Activated T-cell treated with anti-CD3 and anti-CD28 coated beads, Interleukin-2, amount 50 U/mL, for 4 hours (primary cell): Measurements from ENCODE around the gene PRPSAP1. TPM values are rescaled to one million over a fixed set of nuclear protein-coding genes. Genes with fewer than 3 reads are reported as not detected.

Source experiments
- ATAC-seq, 2 donors: fragments of 200-7000 bp; cut with Tn5 transposase; one replicate each; pipeline ENCODE4 v1.10.0; 2021
- DNase-seq: peaks from one replicate; pipeline ENCODE4 v3.0.0-alpha.2; 2020
- H3K27me3 Mint-ChIP-seq: one replicate; pipeline ENCODE4 v1.8.0; 2021; ENCODE audit warnings: low read depth, mixed read lengths
- H3K36me3 Mint-ChIP-seq: one replicate; pipeline ENCODE4 v1.8.0; 2022; ENCODE audit warnings: mixed read lengths; ENCODE audit not compliant: insufficient read depth
- H3K4me1 Mint-ChIP-seq: one replicate; pipeline ENCODE4 v1.8.0; 2021; ENCODE audit warnings: low read depth, mixed read lengths
- H3K4me3 Mint-ChIP-seq: one replicate; pipeline ENCODE4 v1.8.0; 2021; ENCODE audit warnings: mild to moderate bottlenecking, moderate library complexity, mixed read lengths
- H3K9me3 Mint-ChIP-seq: one replicate; pipeline ENCODE4 v1.8.0; 2021; ENCODE audit warnings: mixed read lengths
- total RNA-seq, 3 donors: library from RNA; stranded (reverse); gene quantifications; one replicate each; pipeline ENCODE4 v1.2.1, GENCODE V29; 2021

PRPSAP1 gene
- total RNA-seq, 3 donors from 2014 or later: 28.1 to 32.3 (median 31.8) TPM

DNA sequence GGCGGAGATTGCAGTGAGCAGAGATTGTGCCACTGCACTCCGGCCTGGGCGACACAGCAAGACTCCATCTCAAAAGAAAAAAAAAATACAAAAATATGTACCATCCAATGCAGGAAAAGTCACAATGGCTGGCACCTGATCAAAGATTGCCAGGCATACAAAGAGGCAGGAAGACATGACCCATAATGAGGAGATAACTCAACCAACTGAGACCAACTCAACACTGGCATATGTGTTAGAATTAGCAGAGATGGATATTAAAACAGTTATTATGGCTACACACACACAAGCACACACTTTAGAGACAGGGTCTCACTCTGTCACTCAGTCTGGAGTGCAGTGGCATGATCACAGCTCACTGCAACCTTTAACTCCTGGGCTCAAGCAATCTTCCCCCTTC is 56.3 kb downstream of the PRPSAP1 start:
- H3K36me3 Mint-ChIP-seq: peaks cover 6% of the 10 kb centered on the region
- H3K27me3 Mint-ChIP-seq: no peaks in the 10 kb centered on the region
- no peak overlapping the region for H3K4me3 Mint-ChIP-seq
- ATAC-seq: no peak
- no peaks in the 10 kb centered on the region for H3K9me3 Mint-ChIP-seq
- H3K4me1 Mint-ChIP-seq: no peaks in the 10 kb centered on the region
- DNase-seq: no peak

DNA sequence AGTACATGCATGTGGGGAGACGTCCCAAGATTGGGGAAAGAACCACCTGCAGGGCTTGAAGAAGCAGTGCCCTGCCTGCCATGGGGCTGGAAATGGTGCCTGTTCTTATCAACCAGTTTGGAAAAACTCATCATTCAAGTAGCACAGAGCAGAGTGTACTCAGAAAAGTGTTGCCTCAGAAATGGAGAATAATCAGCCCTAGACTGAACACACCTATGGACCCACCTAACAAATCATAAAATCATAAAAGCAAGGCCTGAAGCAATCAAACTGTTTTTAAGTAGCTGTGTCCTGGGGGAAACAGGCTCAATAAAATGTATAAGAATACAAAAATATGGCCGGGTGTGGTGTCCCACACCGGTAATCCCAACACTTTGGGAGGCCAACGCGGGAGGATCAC is 56.8 kb downstream of the PRPSAP1 start:
- Mint-ChIP-seq H3K9me3 (no peaks in the 10 kb centered on the region), H3K27me3 (no peaks in the 10 kb centered on the region), H3K36me3 (peaks cover 6% of the 10 kb centered on the region), H3K4me1 (no peaks in the 10 kb centered on the region), H3K4me3 (no peak overlapping the region)
- no peak for DNase-seq
- no peak for ATAC-seq

DNA sequence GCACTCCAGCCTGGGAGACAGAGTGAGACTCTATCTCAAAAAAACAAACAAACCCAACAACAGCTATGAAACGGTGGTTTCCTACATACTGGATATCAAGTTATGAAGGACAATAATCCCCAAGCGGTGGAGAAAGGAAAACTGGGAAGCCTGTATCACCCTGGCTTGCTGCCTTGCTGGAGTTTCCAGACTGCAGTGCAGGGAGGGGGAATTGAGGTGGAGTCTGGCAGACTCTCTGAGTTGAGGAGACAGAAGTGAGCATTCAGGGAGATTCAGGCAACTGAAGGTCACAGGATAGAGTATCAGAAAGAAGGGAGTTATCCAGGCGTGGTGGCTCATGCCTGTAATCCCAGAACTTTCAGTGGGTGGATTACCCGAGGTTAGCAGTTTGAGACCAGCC is 57.5 kb downstream of the PRPSAP1 start:
- Mint-ChIP-seq H3K9me3 (no peaks in the 10 kb centered on the region), H3K4me3 (no peak overlapping the region), H3K27me3 (no peaks in the 10 kb centered on the region), H3K4me1 (no peaks in the 10 kb centered on the region), H3K36me3 (peaks cover 6% of the 10 kb centered on the region)
- DNase-seq (no peak), ATAC-seq (no peak)

DNA sequence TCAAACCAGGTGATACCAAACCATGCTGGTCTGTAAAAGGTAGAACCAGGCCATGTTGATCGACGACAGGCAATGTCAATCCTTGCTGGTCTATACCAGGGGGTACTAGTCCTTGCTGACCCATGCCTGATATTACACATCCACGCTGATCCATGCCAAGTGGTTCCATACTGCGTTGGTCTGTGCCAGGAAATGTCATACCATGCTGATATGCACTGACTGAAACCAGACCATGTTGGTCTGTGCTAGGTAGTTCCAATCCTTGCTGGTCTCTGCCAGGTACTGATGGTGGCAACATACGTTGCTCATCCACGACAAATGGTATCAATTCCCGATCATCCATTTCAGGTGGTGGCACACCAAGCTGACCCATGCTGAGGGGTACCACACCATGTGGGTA is 60.6 kb downstream of the PRPSAP1 start:
- H3K36me3 Mint-ChIP-seq: peaks cover 6% of the 10 kb centered on the region
- DNase-seq (no peak), ATAC-seq (no peak)
- no peak overlapping the region for H3K4me3 Mint-ChIP-seq
- H3K27me3 Mint-ChIP-seq: no peaks in the 10 kb centered on the region
- no peaks in the 10 kb centered on the region for H3K9me3 Mint-ChIP-seq
- H3K4me1 Mint-ChIP-seq: no peaks in the 10 kb centered on the region

DNA sequence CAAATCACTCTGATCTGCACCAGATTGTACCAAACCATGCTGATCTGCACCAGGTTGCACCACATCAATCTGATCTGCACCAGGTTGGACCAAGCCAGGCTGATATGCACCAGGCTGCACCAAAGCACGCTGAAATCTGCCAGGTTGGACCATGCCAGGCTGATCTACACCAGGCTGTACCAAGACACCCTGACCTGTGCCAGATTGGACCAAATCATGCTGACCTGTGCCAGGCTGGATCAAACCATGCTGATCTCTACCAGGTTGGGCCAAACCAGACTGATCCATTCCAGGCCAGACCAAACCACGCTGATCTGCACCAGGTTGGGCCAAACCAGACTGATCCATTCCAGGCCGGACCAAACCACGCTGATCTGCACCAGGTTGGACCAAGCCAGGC is 61.1 kb downstream of the PRPSAP1 start:
- Mint-ChIP-seq H3K4me1 (no peaks in the 10 kb centered on the region), H3K9me3 (no peaks in the 10 kb centered on the region), H3K4me3 (no peak overlapping the region), H3K27me3 (no peaks in the 10 kb centered on the region), H3K36me3 (peaks cover 6% of the 10 kb centered on the region)
- DNase-seq (no peak), ATAC-seq (no peak)

DNA sequence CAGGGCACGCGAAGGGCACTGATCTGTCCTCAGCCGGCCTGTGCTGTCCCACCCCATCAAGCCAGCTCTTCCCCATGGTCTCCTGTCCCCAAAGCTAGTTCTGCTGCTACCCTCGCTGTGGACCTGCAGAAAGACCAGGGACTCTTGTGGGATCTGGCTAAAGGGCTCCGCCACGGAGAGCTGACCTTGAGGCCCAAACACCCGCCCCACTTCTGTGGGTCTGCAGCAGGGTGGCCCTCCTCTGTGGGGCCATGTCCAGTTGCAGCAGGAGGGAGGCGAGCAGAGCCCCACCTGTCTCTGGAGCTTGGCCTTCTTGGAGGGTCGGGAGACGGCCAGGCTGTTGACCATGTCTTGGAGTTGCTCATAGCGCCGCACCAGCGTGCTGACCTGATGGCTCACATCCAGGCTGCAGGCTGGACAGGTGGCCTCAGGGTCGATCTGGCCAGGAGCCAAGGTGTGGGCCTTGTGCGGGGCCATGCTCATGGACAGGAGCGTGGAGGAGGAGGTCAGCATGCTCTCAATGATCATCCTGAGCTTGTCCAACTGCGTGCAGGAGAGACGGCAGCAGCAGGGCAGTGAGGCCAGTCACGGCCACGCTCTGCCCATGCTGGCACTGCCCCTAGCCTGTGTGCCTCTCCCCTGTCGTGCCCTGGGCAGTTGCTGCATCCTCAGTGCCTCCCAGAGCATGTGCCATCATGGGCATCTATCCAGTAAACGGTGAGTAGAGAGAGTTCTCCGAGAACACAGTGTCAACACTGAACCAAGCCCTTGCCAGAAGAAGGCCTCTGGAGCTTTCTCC is 71.9 kb downstream of the PRPSAP1 start:
- H3K4me3 Mint-ChIP-seq: no peak overlapping the region
- ATAC-seq: no peak
- H3K36me3 Mint-ChIP-seq: no peaks in the 10 kb centered on the region
- H3K9me3 Mint-ChIP-seq: no peaks in the 10 kb centered on the region
- H3K4me1 Mint-ChIP-seq: peaks cover 10% of the 10 kb centered on the region
- DNase-seq: no peak
- H3K27me3 Mint-ChIP-seq: no peaks in the 10 kb centered on the region

DNA sequence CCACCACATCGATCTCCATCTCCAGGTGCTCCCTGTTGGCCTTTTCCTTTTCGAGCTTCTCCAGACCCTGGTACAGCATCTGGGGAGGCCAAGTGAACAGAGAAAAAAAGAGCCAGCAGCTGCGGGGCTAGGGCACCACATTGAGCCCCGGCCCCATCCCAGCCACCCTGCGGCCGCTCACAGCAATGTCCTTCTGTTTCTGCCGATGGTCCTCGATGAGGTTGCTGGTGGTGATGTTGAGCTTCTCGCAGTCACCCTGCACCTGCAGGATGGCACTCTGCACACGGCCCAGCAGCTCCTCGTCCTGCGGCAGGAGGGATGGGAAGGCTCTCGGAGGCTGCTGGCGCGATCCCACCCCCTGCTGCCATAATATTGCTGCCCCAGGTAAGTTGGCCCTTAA is 73.1 kb downstream of the PRPSAP1 start:
- Mint-ChIP-seq H3K36me3 (no peaks in the 10 kb centered on the region), H3K4me1 (peaks cover 16% of the 10 kb centered on the region), H3K4me3 (no peak overlapping the region), H3K27me3 (no peaks in the 10 kb centered on the region), H3K9me3 (no peaks in the 10 kb centered on the region)
- DNase-seq: no peak
- no peak for ATAC-seq

DNA sequence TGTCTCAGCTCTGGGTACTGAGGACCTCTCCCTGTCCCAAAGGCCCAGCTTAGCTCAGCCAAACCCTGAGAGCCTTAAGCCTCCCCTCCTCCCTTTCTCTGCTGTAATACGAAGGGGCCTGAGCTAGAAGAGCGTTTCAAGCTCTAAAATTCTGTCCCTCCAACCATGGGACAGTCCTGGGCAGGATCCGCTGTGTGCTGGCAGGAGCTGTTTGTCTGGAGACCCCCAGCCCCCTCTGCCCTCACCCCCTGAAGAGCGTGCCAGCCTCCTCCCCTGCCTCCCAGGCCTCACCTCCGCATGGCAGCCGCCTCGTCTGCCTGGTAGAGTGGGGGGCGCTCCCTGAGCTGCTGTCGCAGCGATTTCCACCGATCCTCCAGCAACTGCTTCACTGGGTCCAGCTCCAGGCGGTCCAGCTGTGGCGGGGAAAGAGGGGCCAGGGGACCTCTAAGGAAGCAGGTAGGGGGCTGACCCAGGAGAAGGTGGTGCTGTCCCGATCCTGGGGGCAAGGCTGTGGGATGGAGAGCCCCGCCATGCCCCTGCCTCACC is 73.9 kb downstream of the PRPSAP1 start:
- no peaks in the 10 kb centered on the region for H3K27me3 Mint-ChIP-seq
- ATAC-seq: no peak

DNA sequence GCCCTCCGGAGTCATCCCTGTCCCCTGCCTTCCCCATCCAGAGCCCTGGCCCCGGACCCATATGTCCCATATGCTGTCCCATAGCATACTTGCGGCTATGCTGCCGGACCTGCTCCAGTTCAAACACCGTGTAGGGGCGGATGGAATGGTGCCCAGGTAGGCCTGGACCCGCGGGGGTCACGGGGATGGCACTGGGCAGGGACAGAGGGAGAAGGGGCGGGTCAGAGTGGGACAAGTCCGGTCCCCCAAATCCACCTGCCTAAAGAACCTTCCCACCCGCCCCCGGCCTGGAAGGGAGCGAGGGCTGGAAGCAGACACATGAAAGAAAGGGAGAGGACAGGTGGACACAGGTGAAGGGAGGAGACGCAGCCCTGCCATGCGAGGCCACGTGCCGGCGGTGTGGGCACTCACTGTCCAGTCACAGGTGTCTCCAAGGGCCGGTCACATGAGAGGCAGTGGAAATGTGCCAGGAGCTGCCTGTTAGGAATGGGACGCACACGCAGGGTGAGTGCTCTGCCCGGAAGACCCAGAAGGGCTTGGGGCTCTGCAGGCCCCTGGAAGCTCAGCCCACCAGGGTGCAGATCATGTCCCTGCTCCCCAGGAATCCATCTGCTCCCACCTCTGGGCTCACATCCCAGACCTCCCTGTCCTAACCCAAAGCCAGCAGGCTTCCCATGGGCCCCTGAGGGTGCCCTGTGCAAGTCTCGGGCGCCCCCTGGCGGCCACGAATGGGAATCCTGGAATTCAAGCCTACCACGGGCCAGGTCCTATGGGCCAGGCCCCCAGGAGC is 74.6 kb downstream of the PRPSAP1 start:
- peak; percentile 89 for DNase-seq
- no peak overlapping the region for H3K4me3 Mint-ChIP-seq
- peaks cover 22% of the 10 kb centered on the region for H3K4me1 Mint-ChIP-seq
- H3K9me3 Mint-ChIP-seq: no peaks in the 10 kb centered on the region
- H3K36me3 Mint-ChIP-seq: no peaks in the 10 kb centered on the region
- no peaks in the 10 kb centered on the region for H3K27me3 Mint-ChIP-seq
- ATAC-seq: peak; percentile 81 to 86

More for the DNA sequence above, 73.9 kb downstream of the PRPSAP1 start:
- Mint-ChIP-seq H3K4me3 (no peak overlapping the region), H3K36me3 (no peaks in the 10 kb centered on the region), H3K4me1 (peaks cover 18% of the 10 kb centered on the region), H3K9me3 (no peaks in the 10 kb centered on the region)
- DNase-seq: no peak

DNA sequence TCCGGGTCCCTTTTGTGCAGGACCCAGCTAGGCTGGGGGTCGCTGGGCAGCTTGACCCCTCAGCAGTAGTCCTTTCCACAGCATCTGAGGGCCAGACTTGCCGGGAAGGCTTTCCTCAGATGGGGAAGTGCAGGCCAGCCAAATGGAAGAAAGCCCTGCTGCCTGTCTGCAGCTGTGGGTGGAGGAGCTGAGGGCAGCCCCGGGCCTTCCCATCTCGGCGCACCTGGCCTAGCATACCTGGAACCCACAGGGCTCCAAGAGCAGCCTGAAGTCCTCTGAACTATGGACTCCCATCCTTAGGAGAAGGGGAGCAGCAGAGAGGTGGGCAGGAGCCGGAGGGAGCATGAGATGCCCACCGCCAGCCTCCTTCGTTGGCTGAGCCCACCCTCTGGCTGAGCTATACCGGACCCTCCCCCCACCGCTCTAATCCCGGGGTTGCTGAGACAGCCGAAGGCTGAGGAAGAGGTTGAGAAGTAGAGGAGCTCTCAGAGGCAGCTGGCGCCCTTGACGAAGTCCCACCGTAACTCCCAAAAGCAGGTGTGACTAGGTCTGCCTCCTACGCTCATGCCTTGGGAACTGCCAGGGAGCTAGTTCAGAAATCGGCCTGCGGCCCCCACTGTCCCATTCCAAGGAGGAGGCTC is 75.3 kb downstream of the PRPSAP1 start:
- DNase-seq (no peak), ATAC-seq (no peak)
- Mint-ChIP-seq H3K27me3 (no peaks in the 10 kb centered on the region), H3K4me3 (no peak overlapping the region), H3K9me3 (no peaks in the 10 kb centered on the region), H3K36me3 (no peaks in the 10 kb centered on the region), H3K4me1 (peaks cover 29% of the 10 kb centered on the region)

DNA sequence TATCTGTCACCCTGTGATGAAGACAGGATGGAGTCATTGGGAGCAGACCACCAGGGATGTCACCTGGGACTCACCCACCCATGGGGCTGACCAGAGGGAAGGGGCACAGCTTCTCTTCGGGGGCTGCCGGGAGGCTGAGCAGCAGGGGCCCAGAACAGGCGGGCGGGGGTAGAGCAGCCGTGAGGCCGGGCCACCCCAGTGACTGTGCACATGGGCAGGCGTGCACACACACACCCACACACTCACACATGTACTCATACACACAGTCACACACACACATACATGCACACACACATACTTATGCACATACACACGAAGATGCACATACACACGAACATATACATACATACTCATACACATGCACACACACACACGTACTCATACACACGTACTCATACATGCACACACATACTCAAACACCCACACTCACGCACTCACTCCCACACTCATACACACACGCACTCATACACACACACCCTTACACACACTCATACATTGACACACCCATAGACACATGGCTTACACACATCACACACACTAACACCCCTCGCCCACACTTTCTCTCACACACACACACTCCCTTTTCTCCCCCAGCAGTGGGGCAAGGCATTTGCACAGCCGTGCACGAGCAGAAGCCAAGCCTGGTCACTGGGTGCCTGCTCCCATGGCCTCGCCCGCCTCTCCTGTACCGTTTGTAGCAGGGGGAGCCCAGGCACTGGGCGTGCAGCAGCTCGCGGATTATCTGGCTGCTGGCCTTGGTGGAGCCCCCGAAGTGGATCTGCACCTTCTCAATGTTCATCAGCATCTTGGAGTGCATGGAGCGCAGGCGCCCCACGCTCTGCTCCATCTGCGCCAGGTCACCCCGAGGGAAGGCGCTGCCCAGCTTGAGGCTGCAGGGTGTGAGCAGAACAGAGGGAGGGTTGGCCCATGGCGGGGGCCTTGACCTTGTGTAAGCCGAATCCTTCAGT is 76.1 kb downstream of the PRPSAP1 start:
- Mint-ChIP-seq H3K9me3 (no peaks in the 10 kb centered on the region), H3K36me3 (no peaks in the 10 kb centered on the region), H3K4me3 (no peak overlapping the region), H3K4me1 (peaks cover 37% of the 10 kb centered on the region), H3K27me3 (no peaks in the 10 kb centered on the region)
- DNase-seq (no peak), ATAC-seq (no peak)

DNA sequence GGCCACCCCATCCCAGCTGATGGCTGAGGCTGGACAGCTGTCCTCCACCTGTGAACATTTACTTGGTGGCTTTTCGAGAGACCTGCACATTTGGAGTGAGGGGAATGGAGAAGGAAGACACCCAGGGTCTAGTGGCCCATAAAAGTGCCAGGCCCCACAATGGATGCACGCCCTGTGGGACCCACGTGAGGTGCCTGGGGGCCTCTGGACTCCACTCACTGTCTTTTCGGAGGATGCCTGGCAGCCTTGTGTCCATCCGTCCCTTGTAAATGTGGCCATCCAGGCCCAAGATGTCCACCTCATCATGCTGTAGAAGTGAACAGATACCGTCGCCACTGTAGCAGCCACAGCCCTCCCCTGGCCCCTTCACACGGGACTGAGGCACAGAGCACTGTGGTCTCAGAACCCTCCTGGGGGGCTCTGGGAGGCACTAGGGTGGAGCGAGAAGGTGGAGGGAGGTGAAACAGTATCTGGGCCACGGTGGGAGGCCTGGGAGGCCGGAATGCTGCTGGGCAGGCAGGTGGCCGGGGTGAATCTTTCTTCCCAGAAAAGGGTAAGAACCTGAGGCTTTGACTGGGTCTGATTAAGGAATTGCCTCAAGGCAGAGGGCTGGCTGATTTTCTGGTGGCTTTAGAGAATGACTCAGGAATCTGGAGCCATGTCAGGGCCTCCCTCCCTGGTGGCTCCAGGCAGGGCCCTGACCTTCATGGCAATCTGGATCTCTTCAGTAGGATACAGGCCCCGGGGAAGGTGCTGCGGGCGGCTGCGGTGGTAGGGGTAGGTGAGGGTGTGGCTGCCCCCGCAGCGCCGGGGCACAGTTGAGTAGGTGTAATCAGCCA is 77.0 kb downstream of the PRPSAP1 start:
- Mint-ChIP-seq H3K36me3 (no peaks in the 10 kb centered on the region), H3K9me3 (no peaks in the 10 kb centered on the region), H3K4me3 (no peak overlapping the region), H3K4me1 (peaks cover 38% of the 10 kb centered on the region), H3K27me3 (no peaks in the 10 kb centered on the region)
- DNase-seq (no peak), ATAC-seq (no peak)

DNA sequence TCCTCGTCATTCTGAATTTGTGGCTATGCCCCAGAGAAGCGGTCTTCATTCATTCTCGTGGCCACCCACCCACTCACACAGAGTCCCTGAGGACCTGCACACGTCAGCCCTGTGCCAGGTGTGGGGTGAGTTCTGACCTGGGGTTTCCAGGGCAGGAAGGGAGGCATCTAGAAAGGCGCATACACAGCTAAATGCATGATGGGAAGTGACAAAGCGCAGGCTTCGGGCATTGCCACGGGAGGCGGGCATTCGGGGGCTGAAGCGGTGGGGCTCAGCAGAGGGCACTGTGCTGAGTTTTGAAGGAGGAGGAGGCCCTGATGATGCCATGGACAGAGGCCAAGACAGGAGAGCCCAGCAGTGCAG is 77.7 kb downstream of the PRPSAP1 start:
- Mint-ChIP-seq H3K9me3 (no peaks in the 10 kb centered on the region), H3K4me3 (no peak overlapping the region), H3K27me3 (no peaks in the 10 kb centered on the region), H3K36me3 (no peaks in the 10 kb centered on the region), H3K4me1 (peaks cover 45% of the 10 kb centered on the region)
- no peak for DNase-seq
- ATAC-seq: no peak
